Stimulated activated CD4-positive, alpha-beta T cell treated with anti-CD3 and anti-CD28 coated beads, Interleukin-4, amount 100 ng/mL, for 48 hours (primary cell): ENCODE measurements around the gene CDC42BPG.

Experiments used
- DNase-seq, 2 donors: peaks; one replicate each; pipeline ENCODE4 v3.0.0-alpha.2; 2020; ENCODE audit warnings: low read depth in 2 of 2

Gene CDC42BPG

GRCh38 chr11:64790205-64791095 lies 54.0 kb downstream of the CDC42BPG start:
- no peak for DNase-seq

GRCh38 chr11:64789331-64790204 lies 54.9 kb downstream of the CDC42BPG start:
- DNase-seq = no peak

- no peak for DNase-seq
Measured at GRCh38 chr11:64788321-64789215, 55.9 kb downstream of the CDC42BPG start.

GRCh38 chr11:64787526-64788320 lies 56.7 kb downstream of the CDC42BPG start:
- DNase-seq = peak; percentile 40 to 55

GRCh38 chr11:64786308-64786707 lies 58.1 kb downstream of the CDC42BPG start:
- DNase-seq = no peak

- DNase-seq = no peak
Measured at GRCh38 chr11:64784813-64785581, 59.5 kb downstream of the CDC42BPG start.

GRCh38 chr11:64778473-64779298 lies 65.8 kb downstream of the CDC42BPG start, which contains the start of gene SF1:
Gene SF1 (minus strand): TSS chr11:64778542. CDS start chr11:64778392, 150 bp downstream.
- DNase-seq = peak; percentile 96 to 98

GRCh38 chr11:64778223-64778472 lies 66.3 kb downstream of the CDC42BPG start:
- no peak for DNase-seq

- peak; percentile 73 to 76 for DNase-seq
Measured at GRCh38 chr11:64777449-64778222, 66.8 kb downstream of the CDC42BPG start.

- DNase-seq = no peak
Measured at GRCh38 chr11:64776875-64777274, 67.6 kb downstream of the CDC42BPG start.

GRCh38 chr11:64776425-64776824 lies 68.0 kb downstream of the CDC42BPG start:
- no peak for DNase-seq

- no peak for DNase-seq
Measured at GRCh38 chr11:64774144-64774543, 70.3 kb downstream of the CDC42BPG start.
